ENCODE results near the gene ZNF581.

The ZNF581 gene

DNA sequence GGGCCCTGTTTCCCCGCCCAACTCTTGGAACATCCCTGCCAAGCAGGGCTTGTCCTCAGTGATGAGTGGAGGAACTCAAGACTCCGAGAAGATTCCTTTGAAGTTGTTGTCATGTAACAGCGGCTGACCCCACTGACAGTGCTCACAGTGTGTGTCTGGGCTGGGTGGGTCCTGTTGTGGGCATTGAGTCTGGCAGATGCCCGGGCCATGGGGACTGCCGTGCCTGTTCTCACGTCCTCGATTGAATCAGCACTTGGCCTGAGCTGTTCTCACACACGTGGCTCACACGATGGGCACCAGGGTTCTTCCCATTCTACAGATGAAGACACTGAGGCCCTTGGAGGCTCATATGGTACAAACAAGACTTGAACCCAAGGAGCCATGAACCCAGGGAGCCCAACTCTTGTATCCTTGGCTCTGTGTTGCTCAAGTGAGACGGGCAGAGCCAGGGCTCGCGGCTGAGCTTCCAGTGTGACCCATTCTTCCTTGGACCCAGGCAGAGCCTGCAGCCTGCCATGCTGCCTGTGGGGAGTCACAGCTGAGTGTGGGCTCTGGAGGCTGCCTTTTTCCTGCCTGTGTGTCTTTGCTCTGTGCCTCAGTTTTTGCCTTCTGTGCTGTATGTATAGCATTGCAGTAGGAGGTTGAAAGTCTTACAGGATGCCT, 23.0 kb downstream of the ZNF581 start:
- no peak for DNase-seq (ENCODE audit: low read depth in 2 of 2)

- no peak for DNase-seq (ENCODE audit: low read depth in 2 of 2)
Observed at GRCh38 chr19:55667006-55667381, 23.5 kb downstream of the ZNF581 start.

DNA sequence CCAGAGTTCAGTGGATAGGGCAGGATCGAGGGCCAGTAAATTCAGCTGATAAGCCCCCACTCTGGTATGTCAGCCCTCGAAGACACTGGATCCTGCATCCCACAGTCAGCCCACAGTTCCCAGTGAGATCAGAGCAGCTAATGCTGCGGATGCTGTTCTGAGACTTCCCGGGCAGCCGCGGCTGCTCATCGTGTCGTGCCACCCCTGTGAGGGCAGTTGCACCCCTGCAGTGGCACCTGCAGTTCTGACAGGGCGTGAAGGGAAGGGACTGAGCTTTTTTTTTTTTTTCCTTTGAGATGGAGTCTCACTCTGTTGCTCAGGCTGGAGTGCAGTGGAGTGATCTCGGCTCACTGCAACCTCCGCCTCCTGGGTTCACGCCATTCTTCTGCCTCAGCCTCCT, 24.1 kb downstream of the ZNF581 start:
- DNase-seq (ENCODE audit: low read depth in 2 of 2): no peak

DNA sequence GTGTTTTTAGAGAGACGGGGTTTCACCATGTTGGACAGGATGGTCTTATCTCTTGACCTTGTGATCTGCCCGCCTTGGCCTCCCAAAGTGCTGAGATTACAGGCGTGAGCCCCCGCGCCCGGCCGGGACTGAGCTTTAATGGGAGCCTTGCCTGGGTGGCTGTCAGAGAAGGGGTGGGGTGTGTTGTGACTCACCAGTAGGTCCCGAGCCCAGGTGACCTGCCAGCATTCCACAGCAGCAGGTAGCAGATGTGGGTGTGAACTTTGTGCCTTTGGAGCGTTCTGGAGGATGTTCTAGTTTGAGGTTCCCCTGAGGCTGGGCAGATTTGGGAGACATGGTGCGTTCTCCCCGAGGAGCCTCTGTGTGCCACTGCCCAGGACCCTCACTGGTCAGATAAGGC, 24.5 kb downstream of the ZNF581 start:
- no peak for DNase-seq (ENCODE audit: low read depth in 2 of 2)

DNA sequence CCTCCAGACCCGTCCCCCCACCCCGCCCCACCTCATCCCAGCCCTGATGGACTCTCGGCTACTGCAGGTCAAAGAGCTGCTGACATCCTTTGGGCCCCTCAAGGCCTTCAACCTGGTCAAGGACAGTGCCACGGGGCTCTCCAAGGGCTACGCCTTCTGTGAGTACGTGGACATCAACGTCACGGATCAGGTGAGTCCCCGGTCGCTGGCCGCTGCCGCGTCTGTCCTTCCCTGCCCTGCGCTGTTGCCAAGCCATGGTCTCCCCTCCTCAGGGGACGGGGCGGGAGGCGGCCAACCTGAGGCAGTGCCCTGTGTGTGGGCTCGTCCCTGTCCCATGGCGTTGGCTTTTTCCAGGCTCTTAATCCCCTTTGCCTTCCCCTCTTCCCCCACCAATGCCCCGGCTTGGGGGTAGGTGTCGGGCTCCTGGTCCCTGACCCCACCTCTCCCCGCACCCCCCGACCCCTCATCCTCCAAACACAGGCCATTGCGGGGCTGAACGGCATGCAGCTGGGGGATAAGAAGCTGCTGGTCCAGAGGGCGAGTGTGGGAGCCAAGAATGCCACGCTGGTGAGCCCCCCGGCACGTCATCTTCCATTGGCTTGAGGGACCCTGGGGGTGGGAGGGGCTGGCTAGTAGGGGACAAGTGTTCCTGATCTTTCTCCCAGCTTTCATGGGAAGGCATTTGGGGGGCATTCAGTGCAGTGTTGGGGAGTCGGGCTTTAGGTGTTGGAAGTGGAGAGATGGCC, 25.3 kb downstream of the ZNF581 start:
- DNase-seq (ENCODE audit: low read depth in 2 of 2): no peak

- no peak for DNase-seq (ENCODE audit: low read depth in 2 of 2)
Observed at GRCh38 chr19:55669418-55670279, 26.2 kb downstream of the ZNF581 start.

DNA sequence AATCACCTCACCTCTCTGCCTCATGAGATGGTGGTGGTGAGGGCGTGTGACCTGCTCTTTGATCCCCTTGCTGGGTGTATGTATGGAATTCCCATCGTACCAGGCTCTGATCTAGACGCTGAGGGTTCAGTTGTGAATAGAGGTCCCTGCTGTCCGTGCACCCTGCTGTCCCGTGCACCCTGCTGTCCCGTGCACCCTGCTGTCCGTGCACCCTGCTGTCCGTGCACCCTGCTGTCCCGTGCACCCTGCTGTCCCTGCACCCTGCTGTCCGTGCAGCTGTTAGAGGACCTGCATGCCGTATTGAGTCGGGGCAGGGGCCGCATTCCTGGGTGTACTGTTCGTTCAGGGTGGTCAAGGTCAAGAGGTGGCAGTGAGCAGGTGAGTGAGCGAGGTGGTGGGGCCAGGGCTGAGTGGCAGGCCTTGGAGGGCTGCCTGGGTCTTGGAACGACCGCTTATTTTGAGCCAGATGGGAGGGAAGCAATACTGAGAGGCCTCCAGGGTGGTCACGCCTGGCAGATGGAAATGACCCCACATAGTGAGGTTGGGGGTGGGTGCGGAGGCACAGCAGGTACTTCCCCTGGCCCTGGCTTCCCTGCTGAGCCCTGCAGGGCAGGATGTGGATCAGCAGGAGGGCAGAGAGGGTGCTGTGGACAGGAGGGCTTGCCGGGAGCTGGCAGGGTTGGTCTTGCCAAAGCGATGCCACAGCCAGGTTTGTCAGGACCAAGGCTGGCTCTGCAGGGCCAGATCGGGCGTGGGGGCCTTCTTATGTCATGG, 27.0 kb downstream of the ZNF581 start:
- no peak for DNase-seq (ENCODE audit: low read depth in 2 of 2)

GRCh38 chr19:55671054-55671378, 27.6 kb downstream of the ZNF581 start:
- DNase-seq (ENCODE audit: low read depth in 2 of 2): no peak

GRCh38 chr19:55672418-55672817, 29.0 kb downstream of the ZNF581 start:
- no peak for DNase-seq (ENCODE audit: low read depth in 2 of 2)

GRCh38 chr19:55673465-55673864, 30.0 kb downstream of the ZNF581 start:
- no peak for DNase-seq (ENCODE audit: low read depth in 2 of 2)

DNA sequence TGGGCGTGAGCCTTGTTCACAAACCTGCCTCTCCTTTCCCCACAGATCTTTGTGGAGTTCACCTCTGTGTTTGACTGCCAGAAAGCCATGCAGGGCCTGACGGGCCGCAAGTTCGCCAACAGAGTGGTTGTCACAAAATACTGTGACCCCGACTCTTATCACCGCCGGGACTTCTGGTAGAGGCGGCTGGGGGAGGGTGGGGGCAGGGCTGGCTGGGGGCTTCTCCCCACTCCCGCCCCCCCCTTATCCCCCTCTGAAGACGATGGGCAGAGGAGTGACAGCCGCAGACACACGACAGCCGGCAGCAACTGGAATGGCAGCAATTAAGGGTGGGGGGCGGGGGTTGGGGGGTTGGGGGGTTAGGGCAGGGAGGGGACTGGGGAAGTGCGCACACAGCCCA, 30.4 kb downstream of the ZNF581 start:
- no peak for DNase-seq (ENCODE audit: low read depth in 2 of 2)

GRCh38 chr19:55674459-55674840, 31.0 kb downstream of the ZNF581 start:
- DNase-seq (ENCODE audit: low read depth in 2 of 2): no peak

- DNase-seq (ENCODE audit: low read depth in 2 of 2): peak; percentile 95 to 97
Observed at GRCh38 chr19:55674841-55675660, 31.6 kb downstream of the ZNF581 start, which contains the start of gene EPN1. Gene EPN1 (plus strand): TSS chr19:55675226. CDS start chr19:55678628, 3,402 bp downstream.

DNA sequence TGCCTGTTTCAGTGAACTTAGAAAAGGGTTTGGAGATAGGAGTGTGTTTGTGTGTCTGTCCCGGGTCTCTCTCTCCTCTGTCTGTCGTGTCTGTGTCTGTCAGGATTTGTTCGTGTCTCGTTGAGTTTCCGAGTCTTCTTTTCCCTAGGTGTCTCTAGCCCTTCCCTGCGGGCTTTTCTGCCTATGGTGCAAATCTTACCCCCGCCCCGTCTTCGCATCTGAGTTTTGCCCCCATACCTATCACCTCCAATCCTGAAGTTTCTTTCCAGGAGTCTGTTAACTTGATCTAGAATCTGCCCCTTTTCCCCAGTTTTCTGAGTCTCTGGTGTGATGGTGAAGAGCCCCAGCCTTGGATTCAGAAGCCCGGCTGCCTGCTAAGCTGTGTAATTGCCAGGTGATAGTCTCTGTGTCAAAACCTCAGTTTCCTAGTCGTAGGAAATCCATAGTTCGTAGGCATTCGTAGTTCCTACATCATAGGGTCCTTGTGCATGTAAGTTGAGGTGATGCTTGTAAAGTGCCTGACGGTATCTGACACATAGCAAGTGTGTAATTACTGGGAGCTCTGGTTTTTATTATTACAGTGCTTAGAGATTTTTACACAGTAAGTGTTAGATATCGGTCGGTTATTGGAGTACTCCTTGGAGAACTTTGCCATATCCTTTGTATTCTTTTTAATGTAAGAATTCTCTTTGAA, 32.4 kb downstream of the ZNF581 start:
- no peak for DNase-seq (ENCODE audit: low read depth in 2 of 2)

- DNase-seq (ENCODE audit: low read depth in 2 of 2): no peak
Observed at GRCh38 chr19:55676383-55676782, 32.9 kb downstream of the ZNF581 start.

GRCh38 chr19:55676889-55677505, 33.5 kb downstream of the ZNF581 start:
- no peak for DNase-seq (ENCODE audit: low read depth in 2 of 2)

- DNase-seq (ENCODE audit: low read depth in 2 of 2): no peak
Observed at GRCh38 chr19:55677572-55678028, 34.2 kb downstream of the ZNF581 start.

DNA sequence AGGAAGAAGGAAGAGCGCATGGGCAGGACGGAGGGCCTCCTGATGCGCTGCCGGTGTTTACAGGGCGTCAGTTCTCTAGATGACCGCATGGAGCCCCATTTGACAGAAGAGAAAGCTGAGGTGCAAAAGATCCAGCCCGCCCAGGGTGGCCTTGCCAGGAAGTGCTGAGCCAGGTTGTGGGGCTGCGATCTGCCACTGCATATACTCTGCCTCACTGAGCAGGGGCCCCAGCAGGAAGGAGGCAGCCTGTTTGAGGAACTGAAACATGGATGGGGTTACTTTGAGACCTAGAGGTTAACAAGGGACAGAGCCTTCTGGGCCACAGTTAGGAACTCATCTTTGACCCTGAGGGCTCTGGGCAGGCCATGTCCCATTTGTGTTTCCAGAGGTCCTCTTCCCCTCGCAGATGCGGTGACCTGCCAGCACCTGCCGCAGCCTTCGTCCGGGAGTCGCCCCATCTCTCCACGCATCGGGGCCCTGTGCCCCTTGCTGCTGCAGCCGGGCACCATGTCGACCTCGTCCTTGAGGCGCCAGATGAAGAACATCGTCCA, 34.7 kb downstream of the ZNF581 start:
- no peak for DNase-seq (ENCODE audit: low read depth in 2 of 2)

Measured in stimulated activated CD4-positive, alpha-beta T cell treated with anti-CD3 and anti-CD28 coated beads, Interleukin-4, amount 100 ng/mL, for 48 hours (primary cell).